K562 (cell line): ENCODE measurements around the gene ZNF23.

Experiments used
- CREBBP ChIP-seq: IDR thresholded peaks from one replicate; pipeline ENCODE4 v1.6.1; 2012; ENCODE audit warnings: low read depth, mild to moderate bottlenecking, control low read depth, inconsistent platforms, low read length
- FOXJ3 ChIP-seq: sonication (generic); formaldehyde crosslinking; IDR thresholded peaks from 2 replicates; pipeline ENCODE4 v1.4.0; 2020; ENCODE audit warnings: mild to moderate bottlenecking, missing genetic modification reagents
- JUND ChIP-seq, 2 experiments: IDR thresholded peaks; 2 replicates in 1 of 2; 3 replicates in 1 of 2; pipeline ENCODE4 v1.6.1; 2011; ENCODE audit warnings: borderline replicate concordance in 2 of 2, low read depth in 2 of 2, low read length in 2 of 2, improper control_type of control experiment in 1 of 2, missing biosample characterization in 1 of 2, missing genetic modification characterization in 1 of 2, missing genetic modification reagents in 1 of 2
- POLR2AphosphoS5 ChIP-seq: IDR thresholded peaks from 2 replicates; pipeline ENCODE4 v1.6.1; 2011; ENCODE audit warnings: mild to moderate bottlenecking, low read depth, low read length, moderate library complexity; ENCODE audit not compliant: control insufficient read depth, insufficient read depth
- XRCC4 ChIP-seq: IDR thresholded peaks from one replicate; pipeline ENCODE4 v1.6.1; 2011; ENCODE audit not compliant: insufficient read depth, insufficient read length; ENCODE audit errors: extremely low read depth
- ZNF175 ChIP-seq: fragments of 200-800 bp; sonication (Bioruptor generic); IDR thresholded peaks from 2 replicates; pipeline ENCODE4 v1.6.1; 2016; ENCODE audit warnings: low read depth, mild to moderate bottlenecking, missing genetic modification characterization, missing compliant biosample characterization
- ZNF253 ChIP-seq: fragments of 250-450 bp; sonication (Bioruptor Pico); conservative IDR thresholded peaks from 2 replicates; pipeline ENCODE4 v1.6.1; 2021; ENCODE audit warnings: mild to moderate bottlenecking
- ZNF354B ChIP-seq: fragments of 250-450 bp; sonication (Bioruptor Pico); IDR thresholded peaks from 2 replicates; pipeline ENCODE4 v1.4.0; 2020
- ZNF431 ChIP-seq: sonication (generic); formaldehyde crosslinking; IDR thresholded peaks from 2 replicates; pipeline ENCODE4 v1.8.0; 2022; ENCODE audit warnings: mild to moderate bottlenecking, missing genetic modification reagents
- ZNF561 ChIP-seq: fragments of 450-650 bp; formaldehyde crosslinking; conservative IDR thresholded peaks from 2 replicates; pipeline ENCODE4 v1.4.0; 2020; ENCODE audit warnings: mild to moderate bottlenecking, moderate library complexity
- ZZZ3 ChIP-seq: fragments of 450-650 bp; IDR thresholded peaks from 2 replicates; pipeline ENCODE4 v1.6.1; 2016; ENCODE audit warnings: antibody characterized with exemption, mild to moderate bottlenecking, moderate library complexity
- TF ChIP-seq, protein P1 (sequence below), 3 experiments: IDR thresholded peaks in 2 of 3; conservative IDR thresholded peaks in 1 of 3; 2 replicates each; pipeline ENCODE4 v1.5.1; 2011 to 2012; ENCODE audit warnings: low read length in 3 of 3, mild to moderate bottlenecking in 3 of 3, control low read depth in 2 of 3, improper control_type of control experiment in 1 of 3, inconsistent platforms in 1 of 3, low read depth in 1 of 3, mixed read lengths in 1 of 3, moderate library complexity in 1 of 3; ENCODE audit not compliant: insufficient read depth in 2 of 3
- TF ChIP-seq, protein P2 (sequence below), 2 experiments: fragments of 450-650 bp; conservative IDR thresholded peaks; 2 replicates each; pipeline ENCODE4 v1.6.1; 2017; ENCODE audit warnings: mild to moderate bottlenecking in 2 of 2, moderate library complexity in 2 of 2

DNA sequence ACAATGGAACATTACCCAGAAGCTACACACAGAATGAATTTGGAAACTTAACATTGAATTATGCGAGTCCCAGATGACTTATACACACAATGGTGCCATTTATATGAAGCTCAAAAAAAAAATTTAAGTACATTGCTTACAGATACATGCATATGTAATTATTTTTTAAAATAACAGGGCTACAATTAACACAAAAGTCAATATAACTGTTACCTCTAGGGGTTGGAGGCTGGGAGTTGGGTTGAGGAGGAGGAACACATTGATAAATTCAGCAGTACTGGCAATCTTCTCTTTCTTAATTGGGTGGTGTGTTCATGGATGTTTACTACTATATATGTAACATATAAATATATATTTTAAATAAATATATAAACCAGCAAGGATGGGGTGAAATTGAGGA, 1.1 kb downstream of the ZNF23 start:
- TF ChIP-seq ZZZ3 (no peak), ZNF175 (CRISPR knock-in tag) (no peak), XRCC4 (no peak), CREBBP (no peak), ZNF253 (CRISPR knock-in tag) (no peak), ZNF354B (CRISPR knock-in tag) (no peak), ZNF561 (no peak), FOXJ3 (CRISPR knock-in tag) (no peak), POLR2AphosphoS5 (no peak), JUND (IDR thresholded peaks at IDR 0.05; ENCODE audit: borderline replicate concordance, low read depth, low read length) (no peak), JUND (tag; IDR thresholded peaks at IDR 0.05; ENCODE audit: borderline replicate concordance, low read depth, low read length) (no peak), ZNF431 (CRISPR knock-in tag) (no peak)
- TF ChIP-seq, protein P1, sequence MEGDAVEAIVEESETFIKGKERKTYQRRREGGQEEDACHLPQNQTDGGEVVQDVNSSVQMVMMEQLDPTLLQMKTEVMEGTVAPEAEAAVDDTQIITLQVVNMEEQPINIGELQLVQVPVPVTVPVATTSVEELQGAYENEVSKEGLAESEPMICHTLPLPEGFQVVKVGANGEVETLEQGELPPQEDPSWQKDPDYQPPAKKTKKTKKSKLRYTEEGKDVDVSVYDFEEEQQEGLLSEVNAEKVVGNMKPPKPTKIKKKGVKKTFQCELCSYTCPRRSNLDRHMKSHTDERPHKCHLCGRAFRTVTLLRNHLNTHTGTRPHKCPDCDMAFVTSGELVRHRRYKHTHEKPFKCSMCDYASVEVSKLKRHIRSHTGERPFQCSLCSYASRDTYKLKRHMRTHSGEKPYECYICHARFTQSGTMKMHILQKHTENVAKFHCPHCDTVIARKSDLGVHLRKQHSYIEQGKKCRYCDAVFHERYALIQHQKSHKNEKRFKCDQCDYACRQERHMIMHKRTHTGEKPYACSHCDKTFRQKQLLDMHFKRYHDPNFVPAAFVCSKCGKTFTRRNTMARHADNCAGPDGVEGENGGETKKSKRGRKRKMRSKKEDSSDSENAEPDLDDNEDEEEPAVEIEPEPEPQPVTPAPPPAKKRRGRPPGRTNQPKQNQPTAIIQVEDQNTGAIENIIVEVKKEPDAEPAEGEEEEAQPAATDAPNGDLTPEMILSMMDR (IDR thresholded peaks at IDR 0.05 in 2 of 3, conservative IDR thresholded peaks at IDR 0.05 in 1 of 3; ENCODE audit: insufficient read depth in 2 of 3, low read depth in 1 of 3, low read length in 3 of 3) = no peak
- TF ChIP-seq, protein P2, sequence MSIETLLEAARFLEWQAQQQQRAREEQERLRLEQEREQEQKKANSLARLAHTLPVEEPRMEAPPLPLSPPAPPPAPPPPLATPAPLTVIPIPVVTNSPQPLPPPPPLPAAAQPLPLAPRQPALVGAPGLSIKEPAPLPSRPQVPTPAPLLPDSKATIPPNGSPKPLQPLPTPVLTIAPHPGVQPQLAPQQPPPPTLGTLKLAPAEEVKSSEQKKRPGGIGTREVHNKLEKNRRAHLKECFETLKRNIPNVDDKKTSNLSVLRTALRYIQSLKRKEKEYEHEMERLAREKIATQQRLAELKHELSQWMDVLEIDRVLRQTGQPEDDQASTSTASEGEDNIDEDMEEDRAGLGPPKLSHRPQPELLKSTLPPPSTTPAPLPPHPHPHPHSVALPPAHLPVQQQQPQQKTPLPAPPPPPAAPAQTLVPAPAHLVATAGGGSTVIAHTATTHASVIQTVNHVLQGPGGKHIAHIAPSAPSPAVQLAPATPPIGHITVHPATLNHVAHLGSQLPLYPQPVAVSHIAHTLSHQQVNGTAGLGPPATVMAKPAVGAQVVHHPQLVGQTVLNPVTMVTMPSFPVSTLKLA (conservative IDR thresholded peaks at IDR 0.05) = no peak
